ENCODE data around the gene IL25. TPM values are rescaled to one million over a fixed set of nuclear protein-coding genes. Genes with fewer than 3 reads are reported as not detected.

Gene IL25
- total and polyA plus RNA-seq, 2 of the 8 experiments (the other 6 are each of a cell fraction or from before 2014, with no cell fraction given), result not detected

DNA sequence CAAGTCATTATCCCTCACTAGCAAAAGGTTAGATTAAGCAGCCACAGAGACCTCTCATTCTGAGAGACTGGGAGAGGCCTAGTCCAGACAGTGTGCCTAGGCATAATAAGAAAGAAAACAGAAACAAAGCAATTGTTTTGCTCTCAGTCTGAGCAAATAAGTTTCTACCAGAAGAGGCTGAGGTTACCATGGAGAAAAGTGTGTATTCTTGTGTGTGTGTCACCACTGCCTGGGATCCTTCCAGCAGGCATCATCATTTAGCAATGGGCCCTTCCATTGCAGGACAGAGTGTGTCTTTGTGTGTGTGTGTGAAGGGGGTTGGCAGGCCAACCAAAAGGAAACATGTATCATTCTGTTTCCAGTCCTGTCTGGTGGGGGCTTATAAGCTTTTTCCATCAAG lies 11.3 kb upstream of the IL25 start:
- Histone ChIP-seq H2BK12ac (ENCODE audit: low read depth, low read length) (no peak overlapping the region), H2BK120ac (replicated peaks; ENCODE audit: low read depth, low read length) (no peak overlapping the region), H3K36me3 (ENCODE audit: control insufficient read depth in 2 of 4, insufficient read depth in 4 of 4, low read length in 3 of 4) (peaks cover 0 to 22% (median 11%) of the 10 kb centered on the region in 4 experiments; a peak in 4 of 8 replicates), H4K91ac (replicated peaks; ENCODE audit: insufficient read length, low read length) (no peak overlapping the region), H3K27ac (ENCODE audit: low read depth, low read length) (no peak overlapping the region), H2BK5ac (ENCODE audit: low read depth, low read length) (no peak overlapping the region), H3K4me3 (ENCODE audit: extremely low read depth in 1 of 4, insufficient read depth in 2 of 4, low read depth in 3 of 4, low read length in 4 of 4) (no peak overlapping the region), H2BK15ac (ENCODE audit: low read length) (no peak overlapping the region), H3K79me2 (ENCODE audit: control insufficient read depth in 1 of 2, insufficient read depth in 2 of 2, low read length in 2 of 2) (no peaks in the 10 kb centered on the region), H3K23me2 (ENCODE audit: low read depth, low read length) (peaks cover 15% of the 10 kb centered on the region; the same call in 1 of the 2 replicates), H2AK5ac (ENCODE audit: low read depth, low read length) (no peak overlapping the region), H3K79me1 (ENCODE audit: low read depth, low read length) (no peaks in the 10 kb centered on the region), H3K4ac (replicated peaks; ENCODE audit: insufficient read length, low read depth, low read length) (no peak overlapping the region), H4K20me1 (replicated peaks in 1 of 2; ENCODE audit: control insufficient read depth in 1 of 2, insufficient read depth in 2 of 2, low read length in 2 of 2) (peaks cover 8 to 13% of the 10 kb centered on the region in 2 experiments), H2AFZ (ENCODE audit: low read length) (no peak overlapping the region), H3K9me3 (ENCODE audit: insufficient read depth in 2 of 2, low read depth in 1 of 2, low read length in 1 of 2) (no peaks in the 10 kb centered on the region), H3K27me3 (replicated peaks in 1 of 4; ENCODE audit: control insufficient read depth in 3 of 4, extremely low read depth in 1 of 4, insufficient read depth in 3 of 4, low read length in 3 of 4) (no peaks in the 10 kb centered on the region; a peak in 1 of 7 replicates), H3K9ac (replicated peaks in 1 of 4; ENCODE audit: extremely low read depth in 1 of 4, low read depth in 3 of 4, low read length in 3 of 4) (no peak overlapping the region), H3K4me1 (replicated peaks in 1 of 4; ENCODE audit: control insufficient read depth in 3 of 4, insufficient read depth in 4 of 4, low read length in 3 of 4) (peaks cover 0 to 14% (median 10%) of the 10 kb centered on the region in 4 experiments; a peak in 5 of 7 replicates), H4K8ac (ENCODE audit: extremely low read depth, insufficient read depth, low read length) (no peak overlapping the region), H3K56ac (replicated peaks; ENCODE audit: insufficient read length, low read depth, low read length) (no peak overlapping the region), H3K14ac (ENCODE audit: insufficient read length) (no peak overlapping the region), H3K4me2 (ENCODE audit: insufficient read depth in 1 of 2, low read depth in 2 of 2, low read length in 2 of 2) (no peak overlapping the region), H3K23ac (ENCODE audit: insufficient read length) (no peak overlapping the region), H4K5ac (ENCODE audit: insufficient read length, low read depth, low read length) (no peak overlapping the region), H2BK20ac (ENCODE audit: low read length) (no peak overlapping the region), H3K18ac (ENCODE audit: extremely low read depth, low read length) (no peak overlapping the region)
- DNase-seq (ENCODE audit: low read depth in 1 of 2, low spot score in 2 of 2) (no peak), FAIRE-seq (no peak)
- ChIA-PET POLR2A (ENCODE audit: partially characterized antibody) (interaction anchor here (1.3 to 7.1 kb wide), 4 partner anchors 9 to 40 kb away, joined by 4 to 73 read pairs (median 24); partner anchors contain the start of genes CMTM5, PABPN1 and SLC22A17), CTCF (ENCODE audit: partially characterized antibody) (interaction anchor here (0.8 to 20.9 kb wide), 20 partner anchors 9 to 240 kb away, joined by 3 to 333 read pairs (median 8); partner anchors contain the start of genes BCL2L2, CMTM5, IL25 and PABPN1)
- TF ChIP-seq, protein P1, sequence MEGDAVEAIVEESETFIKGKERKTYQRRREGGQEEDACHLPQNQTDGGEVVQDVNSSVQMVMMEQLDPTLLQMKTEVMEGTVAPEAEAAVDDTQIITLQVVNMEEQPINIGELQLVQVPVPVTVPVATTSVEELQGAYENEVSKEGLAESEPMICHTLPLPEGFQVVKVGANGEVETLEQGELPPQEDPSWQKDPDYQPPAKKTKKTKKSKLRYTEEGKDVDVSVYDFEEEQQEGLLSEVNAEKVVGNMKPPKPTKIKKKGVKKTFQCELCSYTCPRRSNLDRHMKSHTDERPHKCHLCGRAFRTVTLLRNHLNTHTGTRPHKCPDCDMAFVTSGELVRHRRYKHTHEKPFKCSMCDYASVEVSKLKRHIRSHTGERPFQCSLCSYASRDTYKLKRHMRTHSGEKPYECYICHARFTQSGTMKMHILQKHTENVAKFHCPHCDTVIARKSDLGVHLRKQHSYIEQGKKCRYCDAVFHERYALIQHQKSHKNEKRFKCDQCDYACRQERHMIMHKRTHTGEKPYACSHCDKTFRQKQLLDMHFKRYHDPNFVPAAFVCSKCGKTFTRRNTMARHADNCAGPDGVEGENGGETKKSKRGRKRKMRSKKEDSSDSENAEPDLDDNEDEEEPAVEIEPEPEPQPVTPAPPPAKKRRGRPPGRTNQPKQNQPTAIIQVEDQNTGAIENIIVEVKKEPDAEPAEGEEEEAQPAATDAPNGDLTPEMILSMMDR (IDR thresholded peaks at IDR 0.05; ENCODE audit: control extremely low read depth in 1 of 3, insufficient read depth in 1 of 3, low read depth in 1 of 3, low read length in 3 of 3), result no peak
- TF ChIP-seq CEBPB (IDR thresholded peaks at IDR 0.05; ENCODE audit: low read depth, low read length) (no peak), TAF1 (IDR thresholded peaks at IDR 0.05; ENCODE audit: low read depth, low read length) (no peak), YY1 (IDR thresholded peaks at IDR 0.05; ENCODE audit: low read depth, low read length) (no peak), SP2 (IDR thresholded peaks at IDR 0.05; ENCODE audit: low read length) (no peak), ASH2L (IDR thresholded peaks at IDR 0.05; ENCODE audit: low read length) (no peak), CHD1 (IDR thresholded peaks at IDR 0.05; ENCODE audit: low read depth, low read length) (no peak), BRCA1 (IDR thresholded peaks at IDR 0.05; ENCODE audit: low read depth, low read length) (no peak), JUND (IDR thresholded peaks at IDR 0.05; ENCODE audit: low read length) (no peak), KDM4A (IDR thresholded peaks at IDR 0.05; ENCODE audit: low read depth, low read length, severe bottlenecking) (no peak), TBP (IDR thresholded peaks at IDR 0.05; ENCODE audit: low read depth, low read length) (no peak), SIN3A (conservative IDR thresholded peaks at IDR 0.05 in 1 of 2, IDR thresholded peaks at IDR 0.05 in 1 of 2; ENCODE audit: low read depth in 1 of 2, low read length in 2 of 2) (no peak), EP300 (IDR thresholded peaks at IDR 0.05; ENCODE audit: borderline replicate concordance in 1 of 2, low read depth in 2 of 2, low read length in 2 of 2) (no peak)

Data from H1 (cell line).